Right atrium auricular region (tissue), 2 donors: ENCODE data around the gene KLK4. TPM values are rescaled to one million over a fixed set of nuclear protein-coding genes. Genes with fewer than 3 reads are reported as not detected.

Experiments used
- DNase-seq: peaks from one replicate; pipeline ENCODE4 v3.0.0-alpha.2; 2019; ENCODE audit warnings: low spot score
- H3K27ac ChIP-seq, 2 donors: fragments of 200-600 bp; sonication (generic); 1 replicate in 1 of 2; 2 replicates in 1 of 2; pipeline ENCODE4 v1.5.1; 2016 to 2019
- H3K27me3 ChIP-seq, 2 donors: fragments of 200-600 bp; sonication (generic); one replicate each; pipeline versions ENCODE4 v1.5.1 to v1.6.0; 2017 to 2019
- H3K36me3 ChIP-seq: fragments of 200-600 bp; sonication (generic); one replicate; pipeline ENCODE4 v1.5.1; 2016
- H3K4me1 ChIP-seq, 2 donors: fragments of 200-600 bp; sonication (generic); one replicate each; pipeline versions ENCODE4 v1.5.1 to v1.6.0; 2017 to 2019
- H3K4me3 ChIP-seq, 2 donors: fragments of 200-600 bp; sonication (generic); 1 replicate in 1 of 2; 2 replicates in 1 of 2; pipeline ENCODE4 v1.5.1; 2017 to 2019; ENCODE audit warnings: mild to moderate bottlenecking in 1 of 2, moderate library complexity in 1 of 2
- H3K9me3 ChIP-seq, 2 donors: fragments of 200-600 bp; sonication (generic); one replicate each; pipeline ENCODE4 v1.5.1; 2019
- CTCF ChIP-seq, 2 donors: fragments of 200-600 bp; sonication (generic); IDR thresholded peaks; one replicate each; pipeline ENCODE4 v1.5.1; 2019; ENCODE audit warnings: antibody characterized with exemption in 2 of 2
- total RNA-seq, 2 donors: library from RNA; depleted of rRNA; stranded (reverse); fragments of >200 nt; gene quantifications; one replicate each; pipeline ENCODE4 v1.1.0, GENCODE V29; 2016

Gene KLK4
- total RNA-seq, 2 donors from 2014 or later, result not detected

- no peak for TF ChIP-seq CTCF (IDR thresholded peaks at IDR 0.05)
- H3K36me3 ChIP-seq, result no peaks in the 10 kb centered on the region
- H3K27me3 ChIP-seq, result peaks cover 0 to 23% of the 10 kb centered on the region in 2 donors
- peaks cover 0 to 7% of the 10 kb centered on the region in 2 donors for H3K4me1 ChIP-seq
- H3K4me3 ChIP-seq, result no peak overlapping the region
- H3K27ac ChIP-seq, result no peak overlapping the region
- H3K9me3 ChIP-seq, result no peaks in the 10 kb centered on the region
- no peak for DNase-seq
Measured at GRCh38 chr19:50910722-50911121, 473 bp downstream of the KLK4 start.

- H3K9me3 ChIP-seq, result no peaks in the 10 kb centered on the region
- no peak overlapping the region for H3K27ac ChIP-seq
- H3K4me3 ChIP-seq, result no peak overlapping the region
- no peak for DNase-seq
- peaks cover 0 to 7% of the 10 kb centered on the region in 2 donors for H3K4me1 ChIP-seq
- no peaks in the 10 kb centered on the region for H3K36me3 ChIP-seq
- TF ChIP-seq CTCF (IDR thresholded peaks at IDR 0.05), result no peak
- H3K27me3 ChIP-seq, result peaks cover 0 to 23% of the 10 kb centered on the region in 2 donors
Measured at GRCh38 chr19:50909240-50910070, 1.7 kb downstream of the KLK4 start.

GRCh38 chr19:50908336-50908735, 2.9 kb downstream of the KLK4 start:
- Histone ChIP-seq H3K4me1 (peaks cover 0 to 7% of the 10 kb centered on the region in 2 donors), H3K27me3 (peaks cover 0 to 23% of the 10 kb centered on the region in 2 donors), H3K36me3 (no peaks in the 10 kb centered on the region), H3K4me3 (no peak overlapping the region), H3K9me3 (no peaks in the 10 kb centered on the region), H3K27ac (no peak overlapping the region)
- no peak for TF ChIP-seq CTCF (IDR thresholded peaks at IDR 0.05)
- DNase-seq, result no peak

- H3K4me1 ChIP-seq, result peaks cover 0 to 7% of the 10 kb centered on the region in 2 donors
- peak in 1 of 2 donors; percentile 32 for TF ChIP-seq CTCF (IDR thresholded peaks at IDR 0.05)
- H3K9me3 ChIP-seq, result no peaks in the 10 kb centered on the region
- no peak for DNase-seq
- H3K4me3 ChIP-seq, result no peak overlapping the region
- H3K27ac ChIP-seq, result no peak overlapping the region
- peaks cover 0 to 14% of the 10 kb centered on the region in 2 donors for H3K27me3 ChIP-seq
- no peaks in the 10 kb centered on the region for H3K36me3 ChIP-seq
Measured at GRCh38 chr19:50906217-50906616, 5.0 kb downstream of the KLK4 start.

- Histone ChIP-seq H3K9me3 (no peaks in the 10 kb centered on the region), H3K4me3 (no peak overlapping the region), H3K36me3 (no peaks in the 10 kb centered on the region), H3K4me1 (no peaks in the 10 kb centered on the region), H3K27me3 (no peaks in the 10 kb centered on the region), H3K27ac (no peak overlapping the region)
- DNase-seq, result no peak
- TF ChIP-seq CTCF (IDR thresholded peaks at IDR 0.05), result no peak
Measured at GRCh38 chr19:50902640-50903039, 8.6 kb downstream of the KLK4 start.
